ENCODE data around the gene CACNG8.

- no peak for TF ChIP-seq CTCF (IDR thresholded peaks at IDR 0.05; ENCODE audit: poor library complexity)
- peak; percentile 69 for TF ChIP-seq EZH2 (IDR thresholded peaks at IDR 0.05; ENCODE audit: borderline replicate concordance)
- peak; percentile 57 for TF ChIP-seq EZH2phosphoT487 (IDR thresholded peaks at IDR 0.05; ENCODE audit: low read depth, severe bottlenecking, unreplicated experiment)
These were observed 19.3 kb downstream of the CACNG8 start for GRCh38 chr19:53982001-53982451.

Measured in hepatocyte (in vitro differentiated cells).